Stimulated activated CD4-positive, alpha-beta T cell treated with anti-CD3 and anti-CD28 coated beads, Interleukin-4, amount 100 ng/mL, for 48 hours (primary cell): Measurements from ENCODE around the gene KDM1B.

Experiments
- DNase-seq, 2 donors: peaks; one replicate each; pipeline ENCODE4 v3.0.0-alpha.2; 2020; ENCODE audit warnings: low read depth in 2 of 2

The KDM1B gene

GRCh38 chr6:18263418-18264218, 108.4 kb downstream of the KDM1B start:
- DNase-seq = peak in 1 of 2 donors; percentile 18

- peak; percentile 76 to 79 for DNase-seq
Observed at GRCh38 chr6:18264219-18264922, 109.1 kb downstream of the KDM1B start, which contains the start of gene DEK. Gene DEK, minus strand, starts transcription at chr6:18264530. Its CDS starts 543 bp downstream, at chr6:18263987.

- DNase-seq = no peak
Observed at GRCh38 chr6:18264923-18265377, 109.7 kb downstream of the KDM1B start.

- no peak for DNase-seq
Observed at GRCh38 chr6:18265787-18266522, 110.7 kb downstream of the KDM1B start.

GRCh38 chr6:18266523-18266912, 111.3 kb downstream of the KDM1B start:
- no peak for DNase-seq

- DNase-seq = no peak
Observed at GRCh38 chr6:18268066-18268465, 112.8 kb downstream of the KDM1B start.

GRCh38 chr6:18269253-18269652, 114.0 kb downstream of the KDM1B start:
- no peak for DNase-seq

GRCh38 chr6:18269717-18270116, 114.5 kb downstream of the KDM1B start:
- DNase-seq = no peak

GRCh38 chr6:18270216-18270615, 115.0 kb downstream of the KDM1B start:
- DNase-seq = no peak
